GM04504 (cell line): Measurements from ENCODE around the gene PRAMEF11.
"Not testable (repeated sequence)": the region's sequence is repeated elsewhere in the genome, so short reads cannot be mapped to it uniquely, and the experiment has no call there.

Experiments used
- DNase-seq: peaks from one replicate; pipeline ENCODE4 v3.0.0-alpha.2; 2012; ENCODE audit warnings: low read depth

The PRAMEF11 gene

DNA sequence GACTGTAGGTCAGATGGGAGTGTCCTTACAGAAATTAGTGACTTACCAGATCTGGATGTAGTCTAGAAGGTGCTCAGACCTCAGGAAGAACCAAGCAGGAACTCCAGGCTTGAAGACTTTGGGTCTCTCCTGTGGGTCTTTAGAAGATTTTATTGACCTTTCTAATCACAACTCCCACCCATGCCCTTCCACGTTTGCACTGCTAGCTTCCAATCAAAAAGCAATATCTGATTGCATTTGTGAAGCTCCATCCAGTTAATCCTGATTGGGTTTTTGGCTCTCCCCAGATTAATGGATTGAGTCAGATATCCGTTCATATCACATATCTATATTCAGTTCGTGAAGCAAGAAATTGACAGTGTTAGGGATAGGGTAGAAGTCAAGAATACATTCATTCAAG, at the start of gene PRAMEF11:
TSS of gene PRAMEF11 (minus strand) at position 101 of the 400 bp plus-strand sequence. CDS start 2,621 bp downstream, outside the sequence.
- not testable (repeated sequence) for DNase-seq

DNA sequence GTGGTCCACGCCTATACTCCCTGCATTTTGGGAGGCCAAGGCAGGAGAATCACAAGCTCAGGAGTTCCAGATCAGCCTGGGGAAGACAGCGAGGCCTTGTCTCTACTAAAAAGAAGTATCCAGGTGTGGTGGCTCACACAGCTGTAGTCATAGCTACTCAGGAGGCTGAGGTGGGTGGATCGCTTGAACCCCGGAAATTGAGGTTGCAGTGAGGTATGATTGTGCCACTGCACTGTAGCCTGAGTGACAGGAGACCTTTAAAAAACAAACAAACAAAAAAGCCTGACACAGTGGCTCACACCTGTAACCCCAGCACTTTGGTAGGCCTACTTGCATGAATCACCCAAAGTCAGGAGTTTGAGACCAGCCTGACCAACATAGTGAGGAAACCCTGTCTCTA, 47.2 kb upstream of the PRAMEF11 start:
- DNase-seq, result not testable (repeated sequence)

DNA sequence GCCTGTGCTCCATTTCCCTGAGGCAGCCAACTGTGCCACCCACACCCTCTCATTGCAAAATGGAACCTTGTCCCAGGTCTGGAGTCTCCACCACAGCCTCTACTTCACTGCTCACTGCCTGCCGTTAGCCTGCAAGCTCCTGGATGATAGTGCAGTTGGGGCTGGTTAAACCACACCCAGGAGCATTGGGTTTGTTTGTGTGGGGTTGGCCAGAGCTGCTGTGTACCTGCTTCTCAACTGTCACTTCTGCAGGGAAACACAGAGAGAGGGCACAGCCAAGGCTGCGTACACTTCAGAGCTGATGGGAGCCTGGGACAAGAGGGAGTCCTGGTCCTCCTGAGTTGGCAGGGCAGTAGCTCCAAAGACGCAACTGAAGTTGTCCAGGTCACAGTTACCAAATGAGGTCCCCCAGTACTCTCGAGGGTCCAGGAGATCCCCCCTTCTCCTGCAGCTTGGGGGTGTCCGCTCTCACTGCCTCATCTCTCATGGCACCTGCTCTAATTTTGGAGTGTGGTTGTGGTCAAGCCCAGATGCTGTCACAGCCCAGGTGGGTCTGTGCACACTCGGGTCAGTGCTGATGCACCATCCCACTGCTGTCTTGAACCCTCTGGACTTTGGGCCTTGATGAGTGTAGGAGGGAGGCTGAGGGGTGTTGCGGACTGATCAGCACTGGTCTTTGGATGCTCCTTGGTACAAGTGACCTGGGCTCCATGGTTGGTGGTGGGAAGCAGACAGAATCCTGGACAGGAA, 32.1 kb upstream of the PRAMEF11 start:
- not testable (repeated sequence) for DNase-seq

DNA sequence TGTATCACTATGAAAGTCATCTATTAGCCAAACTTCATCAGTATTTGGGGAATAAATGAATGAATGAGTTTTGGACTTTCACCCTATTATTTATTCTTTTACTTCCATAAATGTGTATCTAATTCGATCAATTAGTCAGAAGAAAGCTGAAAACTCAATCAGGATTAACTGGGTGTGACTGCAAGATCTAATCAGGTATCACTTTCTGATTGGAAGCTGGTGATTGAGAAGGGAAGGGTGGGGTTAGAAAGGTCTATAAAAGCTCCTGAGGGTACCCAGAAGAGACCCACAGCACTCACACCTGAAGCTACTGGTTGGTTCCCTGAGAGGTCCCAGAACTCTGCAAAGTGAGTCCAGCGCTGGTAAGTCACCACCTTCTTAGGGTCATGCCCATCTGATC, 25.6 kb upstream of the PRAMEF11 start, which contains the start of gene PRAMEF2:
TSS of gene PRAMEF2 (plus strand) at position 301 of the 400 bp plus-strand sequence. CDS start 1,924 bp downstream, outside the sequence.
- not testable (repeated sequence) for DNase-seq

DNA sequence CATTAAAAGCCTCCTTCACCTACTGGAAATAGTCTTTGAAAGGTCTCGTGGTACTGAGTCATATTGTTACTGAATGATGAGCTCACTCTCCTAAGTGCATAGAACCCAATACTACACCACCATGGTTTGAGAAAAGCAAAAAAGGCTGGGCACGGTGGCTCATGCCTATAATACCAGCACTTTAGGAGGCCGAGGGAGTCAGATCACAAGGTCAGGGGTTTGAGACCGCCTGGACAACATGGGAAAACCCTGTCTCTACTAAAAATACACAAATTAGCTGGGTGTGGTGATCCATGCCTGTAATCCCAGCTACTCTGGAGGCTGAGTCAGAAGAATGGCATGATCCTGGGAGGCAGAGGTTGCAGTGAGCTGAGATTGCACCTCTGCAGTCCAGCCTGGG, 20.6 kb upstream of the PRAMEF11 start:
- DNase-seq, result no peak

DNA sequence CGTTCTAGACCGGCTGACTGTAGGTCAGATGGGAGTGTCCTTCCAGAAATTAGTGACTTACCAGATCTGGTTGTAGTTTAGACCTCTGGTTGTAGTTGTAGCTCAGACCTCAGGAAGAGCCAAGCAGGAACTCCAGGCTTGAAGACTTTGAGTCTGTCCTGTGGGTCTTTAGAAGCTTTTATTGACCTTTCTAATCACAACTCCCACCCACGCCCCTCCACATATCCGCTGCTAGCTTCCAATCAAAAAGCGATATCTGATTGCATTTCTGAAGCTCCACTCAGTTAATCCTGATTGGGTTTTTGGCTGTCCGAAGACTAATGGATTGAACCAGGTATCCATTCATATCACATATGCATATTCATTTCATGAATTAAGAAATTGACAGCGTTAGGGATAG, 17.4 kb upstream of the PRAMEF11 start, which contains the start of gene HNRNPCL1:
TSS of gene HNRNPCL1 (minus strand) at position 101 of the 400 bp plus-strand sequence. CDS start 431 bp downstream, outside the sequence.
- not testable (repeated sequence) for DNase-seq

DNA sequence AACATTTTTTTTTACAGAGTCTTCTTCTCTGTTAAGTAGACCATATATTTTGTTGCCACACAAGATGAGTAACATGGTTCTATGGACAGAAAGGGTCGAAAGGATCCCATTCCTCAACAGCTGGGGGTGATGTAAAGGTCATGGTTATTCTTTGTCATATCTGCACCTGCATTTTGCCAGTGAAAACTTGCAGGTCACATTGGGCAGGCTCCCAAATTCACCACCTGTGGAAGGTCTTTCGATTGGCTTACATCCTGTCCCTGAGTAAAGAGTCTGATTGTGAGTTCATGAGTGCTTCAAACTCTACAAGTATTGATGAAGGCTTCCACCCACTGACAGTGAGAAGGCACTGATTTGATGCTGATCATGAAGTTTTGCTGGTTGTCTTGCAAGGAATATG, 2.0 kb upstream of the PRAMEF11 start:
- DNase-seq, result not testable (repeated sequence)

DNA sequence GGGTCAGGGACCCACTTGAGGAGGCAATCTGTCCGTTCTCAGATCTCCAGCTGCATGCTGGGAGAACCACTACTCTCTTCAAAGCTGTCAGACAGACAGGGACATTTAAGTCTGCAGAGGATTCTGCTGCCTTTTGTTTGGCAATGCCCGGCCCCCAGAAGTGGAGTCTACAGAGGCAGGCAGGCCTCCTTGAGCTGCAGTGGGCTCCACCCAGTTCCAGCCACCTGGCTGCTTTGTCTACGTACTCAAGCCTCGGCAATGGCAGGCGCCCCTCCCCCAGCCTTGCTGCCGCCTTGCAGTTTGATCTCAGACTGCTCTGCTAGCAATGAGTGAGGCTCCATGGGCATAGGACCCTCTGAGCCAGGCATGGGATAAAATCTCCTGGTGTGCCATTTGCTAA, 12.1 kb downstream of the PRAMEF11 start:
- DNase-seq, result not testable (repeated sequence)

DNA sequence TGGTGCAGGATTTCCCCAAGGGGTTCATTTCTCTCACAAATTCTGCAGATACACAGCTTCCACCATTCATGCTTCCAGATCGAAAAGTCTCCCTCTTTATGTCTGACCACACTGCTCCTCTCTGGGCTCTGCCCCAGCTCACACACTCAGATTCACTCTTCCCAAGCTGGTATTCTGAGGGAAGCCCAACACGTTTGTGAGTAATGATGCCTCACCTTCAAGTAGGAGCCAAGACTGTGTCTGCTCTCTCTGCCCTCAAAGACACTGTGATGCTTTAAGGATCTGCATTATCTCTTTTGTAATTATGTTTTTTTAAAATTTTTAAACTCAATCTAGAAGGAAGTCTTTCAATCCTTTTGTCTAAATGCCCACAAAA, 19.8 kb downstream of the PRAMEF11 start:
- no peak for DNase-seq

DNA sequence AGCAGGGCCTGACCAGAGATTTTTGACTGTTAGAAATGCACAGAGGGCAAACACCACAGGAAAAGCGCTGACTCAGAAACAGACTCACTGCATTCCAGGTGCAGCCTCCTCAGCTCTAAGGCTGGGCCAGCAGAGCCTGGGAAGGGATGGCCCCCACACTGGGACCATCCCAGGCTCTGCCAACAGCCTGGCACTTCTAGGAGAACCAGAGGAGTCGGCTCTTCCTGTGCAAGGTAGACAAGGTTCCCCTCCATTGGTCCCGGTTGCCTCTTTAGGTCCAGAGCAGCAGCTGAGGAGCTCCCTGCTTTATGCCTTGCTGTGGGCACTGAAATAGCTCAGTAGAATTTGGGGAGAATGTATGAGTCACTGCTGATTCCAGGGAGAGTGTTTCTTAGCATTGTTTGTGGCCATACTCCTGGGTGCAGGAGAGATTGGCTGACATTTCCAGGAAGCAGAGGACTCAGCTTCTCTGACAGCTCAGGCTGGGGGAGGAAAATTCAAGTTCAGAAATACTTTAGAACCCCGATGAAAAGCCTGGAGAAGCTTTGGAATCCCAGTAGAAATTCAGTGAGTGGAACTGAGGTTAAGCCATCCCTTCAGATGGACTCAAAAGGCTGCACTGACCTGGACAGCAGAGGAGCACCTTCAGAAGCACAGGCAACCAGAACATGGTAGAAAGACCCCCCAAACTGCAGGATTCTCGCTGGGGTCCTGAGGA, 20.4 kb downstream of the PRAMEF11 start:
- DNase-seq, result no peak

DNA sequence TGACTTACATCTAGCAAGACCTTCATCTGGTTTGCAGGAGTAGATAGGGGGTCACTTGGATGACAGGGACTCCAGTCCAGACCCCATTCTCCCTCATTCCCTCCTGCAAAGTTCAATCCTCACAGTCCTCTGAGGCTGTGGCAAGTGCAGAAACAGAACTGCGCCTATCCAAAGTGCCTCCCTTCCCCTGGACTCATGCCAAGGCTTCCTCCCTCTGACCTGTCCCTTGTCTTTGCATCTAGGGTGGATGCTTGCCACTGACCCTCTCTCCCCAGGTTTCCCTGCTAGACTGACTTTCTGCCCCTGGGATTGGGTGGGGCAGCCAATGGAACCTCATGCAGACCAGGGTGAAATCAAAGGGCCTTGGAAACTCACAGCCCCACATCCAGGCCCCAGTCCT, 21.3 kb downstream of the PRAMEF11 start:
- DNase-seq, result no peak

DNA sequence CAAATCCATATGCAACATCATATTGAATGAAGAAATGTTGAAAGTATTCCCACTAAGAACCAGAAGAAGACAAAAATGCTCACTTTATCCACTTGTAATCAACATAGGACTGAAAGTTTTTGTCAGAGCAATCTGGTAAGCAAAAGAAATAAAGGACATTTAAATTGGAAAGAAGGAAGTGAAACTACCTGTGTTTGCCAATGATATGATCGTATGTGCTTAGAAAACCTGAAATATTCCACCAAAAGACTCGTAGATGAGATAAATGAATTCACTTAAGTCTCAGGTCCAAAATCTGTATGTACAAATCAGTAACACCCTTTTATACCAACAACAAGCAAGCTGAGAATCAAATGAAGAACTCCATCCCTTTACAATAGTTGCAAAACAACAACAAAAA, 31.5 kb downstream of the PRAMEF11 start:
- DNase-seq, result no peak

DNA sequence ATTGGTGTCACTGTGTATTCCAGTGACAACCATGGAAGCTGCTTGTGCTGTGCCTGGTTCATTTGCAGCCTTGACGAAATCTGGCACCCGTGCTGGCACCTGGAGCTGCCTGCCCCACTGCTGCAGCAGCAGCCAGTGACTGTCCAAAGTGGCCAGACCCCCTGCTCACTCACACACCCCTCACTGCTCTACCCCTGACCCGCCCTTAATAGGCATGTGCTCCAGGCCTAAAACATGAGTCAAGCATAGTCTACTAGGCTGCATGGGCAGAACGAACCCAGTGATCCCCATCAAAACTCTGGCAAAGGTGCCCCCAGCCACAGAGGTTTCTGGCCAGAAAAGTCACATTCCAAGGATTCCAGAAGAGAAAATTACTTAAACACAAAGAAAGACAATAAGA, 32.3 kb downstream of the PRAMEF11 start:
- no peak for DNase-seq

DNA sequence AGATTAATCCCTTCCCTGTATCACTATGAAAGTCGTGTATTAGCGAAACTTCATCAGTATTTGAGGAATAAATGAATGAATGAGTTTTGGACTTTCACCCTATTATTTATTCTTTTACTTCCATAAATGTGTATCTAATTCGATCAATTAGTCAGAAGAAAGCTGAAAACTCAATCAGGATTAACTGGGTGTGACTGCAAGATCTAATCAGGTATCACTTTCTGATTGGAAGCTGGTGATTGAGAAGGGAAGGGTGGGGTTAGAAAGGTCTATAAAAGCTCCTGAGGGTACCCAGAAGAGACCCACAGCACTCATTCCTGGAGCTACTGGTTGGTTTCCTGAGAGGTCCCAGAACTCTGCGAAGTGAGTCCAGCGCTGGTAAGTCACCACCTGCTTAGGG, 40.1 kb downstream of the PRAMEF11 start, which contains the start of gene PRAMEF1:
TSS of gene PRAMEF1 (plus strand) at position 301 of the 400 bp plus-strand sequence. CDS start 1,831 bp downstream, outside the sequence.
- not testable (repeated sequence) for DNase-seq

DNA sequence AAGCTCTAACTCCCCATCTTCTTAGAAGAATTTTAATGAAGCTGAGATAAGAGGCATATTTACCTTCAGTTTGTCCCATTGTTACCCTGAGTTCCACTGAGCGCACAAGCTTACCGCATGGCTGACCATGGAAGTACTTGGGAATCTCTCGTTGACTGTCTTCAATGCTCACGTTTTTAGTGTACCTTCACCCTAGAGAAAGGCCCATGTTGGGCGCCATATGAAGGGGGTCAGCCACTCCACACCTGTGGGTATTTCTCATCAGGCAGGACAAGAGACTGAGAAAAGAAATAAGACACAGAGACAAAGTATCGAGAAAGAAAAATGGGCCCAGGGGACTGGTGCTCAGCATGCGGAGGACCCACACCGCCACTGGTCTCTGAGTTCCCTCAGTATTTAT, 46.5 kb downstream of the PRAMEF11 start:
- not testable (repeated sequence) for DNase-seq

DNA sequence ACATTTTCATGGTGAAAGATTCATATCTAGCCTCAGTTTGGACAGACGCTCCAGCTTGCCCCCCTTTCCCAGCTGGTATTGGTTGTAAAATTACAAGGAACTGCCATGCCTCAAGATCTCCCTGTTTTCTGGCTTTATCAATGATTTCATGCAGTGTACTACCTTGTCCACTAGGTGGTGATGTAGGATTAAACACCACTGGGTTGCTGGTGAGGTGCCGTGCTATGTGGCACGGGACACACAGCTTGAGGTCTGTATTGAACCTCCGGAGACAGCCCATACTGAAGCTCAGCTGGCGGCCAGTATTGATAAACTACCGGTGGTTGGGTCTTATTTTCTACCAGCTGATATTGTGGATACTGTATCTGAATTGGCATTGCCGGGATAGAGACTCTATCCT, 47.4 kb downstream of the PRAMEF11 start:
- DNase-seq, result peak; percentile 1

DNA sequence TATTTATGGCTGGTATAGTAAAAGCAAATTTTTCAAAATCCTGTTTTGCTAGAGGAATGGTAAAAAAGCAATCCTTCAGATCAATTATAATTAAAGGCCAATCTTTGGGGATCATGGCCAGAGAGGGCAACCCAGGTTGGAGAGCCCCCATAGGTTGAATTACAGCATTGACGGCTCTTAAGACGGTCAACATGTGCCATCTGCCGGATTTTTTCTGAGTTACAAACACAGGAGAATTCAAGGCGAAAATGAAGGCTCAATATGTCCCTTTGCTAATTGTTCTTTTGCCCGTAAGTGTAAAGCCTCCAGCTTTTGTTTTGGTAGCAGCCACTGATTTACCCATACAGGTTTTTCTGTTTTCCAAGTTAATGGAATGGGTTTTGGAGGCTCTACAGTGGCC, 49.7 kb downstream of the PRAMEF11 start:
- not testable (repeated sequence) for DNase-seq

DNA sequence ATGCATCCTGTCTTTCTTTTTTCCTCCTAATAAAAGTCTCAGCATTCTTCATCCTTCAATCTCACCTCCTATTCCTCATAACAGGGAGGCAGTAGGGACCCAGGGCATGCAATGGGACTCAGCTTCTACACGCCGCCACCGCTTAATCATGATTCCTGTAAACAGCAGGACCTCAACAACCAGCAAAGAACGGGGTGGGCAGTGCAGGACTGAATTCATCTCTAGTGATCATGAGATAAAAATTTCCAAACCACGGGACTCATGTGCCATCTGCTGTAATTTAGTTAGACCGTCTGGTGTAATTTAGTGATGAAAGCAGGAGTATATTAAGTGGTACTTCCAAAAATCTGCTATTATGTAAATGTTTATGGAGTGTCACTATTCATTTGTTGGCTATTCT, 52.3 kb downstream of the PRAMEF11 start:
- DNase-seq, result no peak

DNA sequence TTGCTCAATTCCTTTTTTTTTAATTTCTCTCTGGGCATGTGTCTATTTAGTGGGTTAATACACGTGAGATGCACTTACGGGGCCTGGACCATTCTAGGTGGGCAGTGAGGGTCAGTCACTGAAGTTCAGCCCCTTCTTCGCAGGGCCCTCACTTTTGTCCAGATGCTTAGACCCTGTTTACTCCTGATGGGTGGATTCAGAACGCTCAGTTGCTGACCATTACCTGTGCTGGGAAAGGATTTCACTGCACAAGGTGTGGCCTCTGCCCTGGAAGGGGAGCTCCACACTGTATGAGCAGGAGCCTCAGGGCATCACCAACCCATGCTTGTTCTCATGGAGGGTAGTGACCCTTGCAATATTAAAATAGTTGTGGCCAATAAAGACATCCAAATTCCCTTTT, 53.1 kb downstream of the PRAMEF11 start:
- no peak for DNase-seq

DNA sequence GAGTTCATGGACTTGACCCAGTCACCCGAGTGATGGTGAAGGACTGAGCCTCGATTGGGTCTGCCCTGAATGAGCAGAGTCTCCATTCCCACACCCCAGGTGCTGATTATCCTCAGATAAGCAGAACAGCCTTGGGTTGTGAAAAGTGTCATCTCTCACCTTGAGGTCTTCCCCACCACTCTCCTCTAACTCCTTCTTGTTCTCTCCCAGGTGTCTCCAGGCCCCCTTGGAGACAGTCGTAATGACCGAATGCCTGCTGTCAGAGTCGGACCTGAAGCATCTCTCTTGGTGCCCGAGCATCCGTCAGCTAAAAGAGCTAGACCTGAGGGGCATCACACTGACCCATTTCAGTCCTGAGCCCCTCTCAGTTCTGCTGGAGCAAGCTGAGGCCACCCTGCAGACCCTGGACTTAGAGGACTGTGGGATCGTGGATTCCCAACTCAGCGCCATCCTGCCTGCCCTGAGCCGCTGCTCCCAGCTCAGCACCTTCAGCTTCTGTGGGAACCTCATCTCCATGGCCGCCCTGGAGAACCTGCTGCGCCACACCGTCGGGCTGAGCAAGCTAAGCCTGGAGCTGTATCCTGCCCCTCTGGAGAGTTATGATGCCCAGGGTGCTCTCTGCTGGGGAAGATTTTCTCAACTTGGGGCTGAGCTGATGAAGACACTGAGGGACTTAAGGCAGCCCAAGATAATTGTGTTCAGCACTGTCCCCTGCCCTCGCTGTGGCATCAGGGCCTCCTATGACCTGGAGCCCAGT, 54.2 kb downstream of the PRAMEF11 start:
- DNase-seq, result no peak

DNA sequence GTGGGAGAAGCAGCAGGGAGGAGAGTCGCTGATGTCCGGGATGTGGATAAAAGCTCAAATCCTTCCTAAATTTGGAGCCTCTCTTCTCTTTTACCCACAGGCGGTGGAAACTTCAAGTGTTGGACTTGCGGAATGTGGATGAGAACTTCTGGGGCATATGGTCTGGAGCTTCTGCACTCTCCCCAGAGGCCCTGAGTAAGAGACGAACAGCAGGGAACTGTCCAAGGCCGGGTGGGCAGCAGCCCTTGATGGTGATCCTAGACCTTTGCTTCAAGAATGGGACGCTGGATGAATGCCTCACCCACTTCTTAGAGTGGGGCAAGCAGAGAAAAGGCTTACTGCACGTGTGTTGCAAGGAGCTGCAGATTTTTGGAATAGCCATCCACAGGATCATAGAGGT, 55.8 kb downstream of the PRAMEF11 start:
- no peak for DNase-seq

DNA sequence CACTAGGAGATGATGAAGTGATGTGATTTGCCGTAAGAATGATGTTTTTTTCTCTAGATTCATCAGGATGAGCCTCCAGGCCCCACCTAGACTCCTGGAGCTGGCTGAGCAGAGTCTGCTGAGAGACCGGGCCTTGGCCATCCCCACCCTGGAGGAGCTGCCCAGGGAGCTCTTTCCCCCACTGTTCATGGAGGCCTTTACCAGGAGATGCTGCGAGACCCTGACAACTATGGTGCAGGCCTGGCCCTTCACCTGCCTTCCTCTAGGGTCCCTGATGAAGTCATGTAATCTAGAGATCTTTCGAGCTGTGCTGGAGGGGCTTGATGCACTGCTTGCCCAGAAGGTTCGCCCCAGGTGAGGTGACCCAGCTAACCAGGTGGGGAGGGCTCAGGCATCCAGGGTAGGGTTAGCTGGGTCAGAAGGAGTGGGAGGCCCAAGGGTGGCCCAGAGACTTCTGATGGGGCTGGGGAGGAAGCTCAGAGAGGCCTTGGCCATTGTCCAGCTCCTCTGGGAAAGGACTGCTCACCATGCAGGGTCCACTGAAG, 56.3 kb downstream of the PRAMEF11 start:
- DNase-seq, result no peak
